CD14-positive monocyte (primary cell): ENCODE measurements around the gene D2HGDH. TPM values are rescaled to one million over a fixed set of nuclear protein-coding genes. Genes with fewer than 3 reads are reported as not detected.

Experiments
- DNase-seq, 3 donors: peaks; one replicate each; pipeline ENCODE4 v3.0.0-alpha.2; 2011 to 2022
- H2AFZ ChIP-seq: 2 replicates; pipeline ENCODE4 v1.6.0; 2012; ENCODE audit warnings: mild to moderate bottlenecking, low read depth, low read length, inconsistent platforms; ENCODE audit not compliant: insufficient read depth, poor library complexity, severe bottlenecking
- H3K27ac ChIP-seq, 2 donors: 1 replicate in 1 of 2; 2 replicates in 1 of 2; pipeline ENCODE4 v1.5.1; 2012 to 2013; ENCODE audit warnings: low read length in 2 of 2, control low read depth in 1 of 2, inconsistent platforms in 1 of 2, low read depth in 1 of 2, mild to moderate bottlenecking in 1 of 2
- H3K27me3 ChIP-seq, 2 donors: one replicate each; pipeline versions ENCODE4 v1.6.0 to v1.6.1; 2011 to 2013; ENCODE audit warnings: low read length in 2 of 2; ENCODE audit not compliant: control insufficient read depth in 2 of 2, insufficient read depth in 2 of 2
- H3K36me3 ChIP-seq, 2 donors: replicated peaks in 1 of 2; 1 replicate in 1 of 2; 2 replicates in 1 of 2; pipeline versions ENCODE4 v1.5.1 to v1.6.1; 2012 to 2013; ENCODE audit warnings: low read length in 2 of 2, control low read depth in 1 of 2, inconsistent platforms in 1 of 2, mild to moderate bottlenecking in 1 of 2; ENCODE audit not compliant: insufficient read depth in 2 of 2, control insufficient read depth in 1 of 2
- H3K4me1 ChIP-seq, 2 donors: 1 replicate in 1 of 2; 2 replicates in 1 of 2; pipeline versions ENCODE4 v1.5.1 to v1.6.1; 2012 to 2013; ENCODE audit warnings: low read length in 2 of 2, control low read depth in 1 of 2, inconsistent platforms in 1 of 2, mild to moderate bottlenecking in 1 of 2, moderate library complexity in 1 of 2; ENCODE audit not compliant: insufficient read depth in 2 of 2, control insufficient read depth in 1 of 2
- H3K4me2 ChIP-seq: replicated peaks from 2 replicates; pipeline ENCODE3; 2012; ENCODE audit warnings: low read length, moderate library complexity, mild to moderate bottlenecking; ENCODE audit not compliant: poor library complexity, severe bottlenecking; ENCODE audit errors: extremely low read depth
- H3K4me3 ChIP-seq, 3 experiments: fragments of 200-600 bp in 1 of 3; sonication (generic) in 1 of 3; replicated peaks in 1 of 3; 1 replicate in 2 of 3; 2 replicates in 1 of 3; pipeline ENCODE4 v1.5.1; 2011 to 2013; ENCODE audit warnings: low read length in 3 of 3, mild to moderate bottlenecking in 3 of 3, control low read depth in 2 of 3, low read depth in 2 of 3, inconsistent platforms in 1 of 3, moderate library complexity in 1 of 3
- H3K79me2 ChIP-seq: 2 replicates; pipeline ENCODE4 v1.6.0; 2012; ENCODE audit warnings: mild to moderate bottlenecking, control low read depth, inconsistent platforms, low read length, moderate library complexity; ENCODE audit not compliant: insufficient read depth
- H3K9ac ChIP-seq: 2 replicates; pipeline ENCODE4 v1.6.0; 2017; ENCODE audit warnings: low read length, mild to moderate bottlenecking; ENCODE audit not compliant: insufficient read depth, poor library complexity, severe bottlenecking
- H3K9me3 ChIP-seq, 2 donors: replicated peaks in 1 of 2; 1 replicate in 1 of 2; 2 replicates in 1 of 2; pipeline versions ENCODE4 v1.5.1 to v1.6.1; 2012 to 2013; ENCODE audit warnings: low read length in 2 of 2, control low read depth in 1 of 2; ENCODE audit not compliant: control insufficient read depth in 1 of 2, insufficient read depth in 1 of 2
- H4K20me1 ChIP-seq: 2 replicates; pipeline ENCODE4 v1.6.0; 2012; ENCODE audit warnings: mild to moderate bottlenecking, low read length, control low read depth, moderate library complexity; ENCODE audit not compliant: insufficient read depth
- H3K27ac Mint-ChIP-seq, 7 donors: one replicate each; pipeline ENCODE4 v1.8.0; 2020; ENCODE audit warnings: mild to moderate bottlenecking in 7 of 7, mixed read lengths in 7 of 7, moderate library complexity in 6 of 7, inconsistent platforms in 2 of 7
- H3K27me3 Mint-ChIP-seq, 3 donors: one replicate each; pipeline ENCODE4 v1.8.0; 2021 to 2022; ENCODE audit warnings: low read depth in 3 of 3, mild to moderate bottlenecking in 3 of 3, mixed read lengths in 3 of 3, moderate library complexity in 3 of 3, inconsistent platforms in 1 of 3
- H3K36me3 Mint-ChIP-seq, 2 donors: one replicate each; pipeline ENCODE4 v1.8.0; 2020; ENCODE audit warnings: mixed read lengths in 2 of 2, inconsistent platforms in 1 of 2, mild to moderate bottlenecking in 1 of 2
- H3K4me1 Mint-ChIP-seq: one replicate; pipeline ENCODE4 v1.8.0; 2020; ENCODE audit warnings: mild to moderate bottlenecking, mixed read lengths
- H3K4me3 Mint-ChIP-seq, 2 donors: one replicate each; pipeline ENCODE4 v1.8.0; 2020; ENCODE audit warnings: mild to moderate bottlenecking in 2 of 2, mixed read lengths in 2 of 2, moderate library complexity in 1 of 2
- H3K9me3 Mint-ChIP-seq, 7 donors: one replicate each; pipeline ENCODE4 v1.8.0; 2020 to 2022; ENCODE audit warnings: mixed read lengths in 7 of 7, mild to moderate bottlenecking in 6 of 7, moderate library complexity in 6 of 7, inconsistent platforms in 2 of 7
- CTCF ChIP-seq: fragments of 200-600 bp; IDR thresholded peaks from one replicate; pipeline ENCODE4 v1.8.0; 2022; ENCODE audit warnings: antibody characterized with exemption, mild to moderate bottlenecking
- WGBS: methylation state at CpG from one replicate; pipeline ENCODE4 v1.1.5; 2013; ENCODE audit warnings: missing lambda C conversion rate; ENCODE audit not compliant: insufficient coverage; 5-methylcytosine and 5-hydroxymethylcytosine counted together
- intact Hi-C, 2 donors: fragments of 100-400 bp; cut with micrococcal nuclease; formaldehyde crosslinking; loops; one replicate each; pipeline versions ENCODE4 v1.15.0 to v1.15.1; 2023
- polyA plus RNA-seq, 3 donors: library from polyadenylated mRNA; depleted of rRNA in 1 of 3; unstranded in 2 of 3; stranded (reverse) in 1 of 3; fragments of 300-500 nt in 2 of 3; fragments of >200 nt in 1 of 3; fragmentation: Illumina TruSeq in 2 of 3; gene quantifications; 1 replicate in 2 of 3; 2 replicates in 1 of 3; pipeline ENCODE4 v1.2.3, GENCODE V29; 2012 to 2021

D2HGDH gene
- polyA plus RNA-seq, 3 donors, result 1.0 to 57.1 (median 1.1) TPM

DNA sequence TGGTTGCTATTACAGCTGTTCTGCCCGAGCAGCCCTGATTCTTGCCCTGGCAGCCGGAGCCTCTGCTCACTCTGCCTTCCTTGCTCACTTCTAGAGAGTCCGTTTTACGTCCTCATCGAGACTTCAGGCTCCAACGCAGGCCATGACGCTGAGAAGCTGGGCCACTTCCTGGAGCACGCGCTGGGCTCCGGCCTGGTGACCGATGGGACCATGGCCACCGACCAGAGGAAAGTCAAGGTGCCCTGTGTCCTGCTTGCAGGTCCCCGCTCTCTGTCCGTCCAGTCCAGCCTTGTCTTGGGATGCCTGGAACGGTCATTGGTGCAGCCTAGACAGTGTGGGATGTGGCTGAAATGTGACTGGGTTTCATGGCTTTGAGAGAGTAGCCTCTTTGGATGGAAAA, 16.7 kb downstream of the D2HGDH start:
- Mint-ChIP-seq H3K36me3 (peaks cover 50 to 64% of the 10 kb centered on the region in 2 donors), H3K4me3 (no peak overlapping the region), H3K9me3 (peaks cover 0 to under 1% (median 0%) of the 10 kb centered on the region in 7 donors), H3K27me3 (no peaks in the 10 kb centered on the region), H3K4me1 (no peaks in the 10 kb centered on the region), H3K27ac (no peak overlapping the region)
- no peak for TF ChIP-seq CTCF
- Histone ChIP-seq H3K79me2 (no peaks in the 10 kb centered on the region), H2AFZ (no peak overlapping the region), H3K4me3 (no peak overlapping the region), H4K20me1 (no peaks in the 10 kb centered on the region), H3K9me3 (no peaks in the 10 kb centered on the region), H3K27me3 (no peaks in the 10 kb centered on the region), H3K9ac (no peak overlapping the region), H3K36me3 (peaks cover 28 to 29% of the 10 kb centered on the region in 2 donors), H3K4me1 (no peaks in the 10 kb centered on the region), H3K27ac (no peak overlapping the region), H3K4me2 (no peak overlapping the region)
- no peak for DNase-seq
- 90% methylated on average over 14 of the region's 15 CpGs for WGBS
- intact Hi-C loops, result no loop called here

DNA sequence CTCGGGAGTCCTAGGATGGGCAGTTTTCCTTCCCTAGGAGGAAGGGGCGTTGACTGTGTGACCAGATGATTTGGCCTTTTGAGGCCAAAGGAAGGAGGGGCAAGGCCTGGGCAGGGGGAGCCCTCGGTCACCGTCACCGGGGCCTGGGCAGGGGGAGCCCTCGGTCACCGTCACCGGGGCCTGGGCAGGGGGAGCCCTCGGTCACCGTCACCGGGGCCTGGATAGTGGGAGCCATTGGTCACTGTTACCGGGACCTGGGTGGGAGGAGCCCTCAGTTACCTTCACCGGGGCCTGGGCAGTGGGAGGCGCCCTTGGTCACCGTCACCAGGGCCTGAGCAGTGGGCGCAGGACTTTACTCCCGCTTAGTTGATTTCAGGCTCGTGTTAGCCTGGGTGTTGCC, 17.3 kb downstream of the D2HGDH start:
- Histone ChIP-seq H4K20me1 (no peaks in the 10 kb centered on the region), H3K27me3 (no peaks in the 10 kb centered on the region), H3K4me2 (no peak overlapping the region), H3K9me3 (no peaks in the 10 kb centered on the region), H3K9ac (no peak overlapping the region), H2AFZ (no peak overlapping the region), H3K4me1 (no peaks in the 10 kb centered on the region), H3K27ac (no peak overlapping the region), H3K4me3 (no peak overlapping the region), H3K79me2 (no peaks in the 10 kb centered on the region), H3K36me3 (peaks cover 29 to 34% of the 10 kb centered on the region in 2 donors)
- peaks cover 49 to 67% of the 10 kb centered on the region in 2 donors for H3K36me3 Mint-ChIP-seq
- no peaks in the 10 kb centered on the region for H3K27me3 Mint-ChIP-seq
- WGBS, result 97% methylated on average over 13 of the region's 18 CpGs
- no peaks in the 10 kb centered on the region for H3K4me1 Mint-ChIP-seq
- no peak for TF ChIP-seq CTCF
- peaks cover 0 to 2% (median 0%) of the 10 kb centered on the region in 7 donors for H3K9me3 Mint-ChIP-seq
- no peak for DNase-seq
- H3K4me3 Mint-ChIP-seq, result no peak overlapping the region
- no peak overlapping the region for H3K27ac Mint-ChIP-seq
- intact Hi-C loops, result no loop called here
